NCI-H446 treated with DMSO at 0.1 percent for 48 hours (cell line): ENCODE results near the gene TF.
A peak's percentile ranks its signal among the peaks of the same experiment; 100 is the strongest.
"Not testable (repeated sequence)": the region's sequence is repeated elsewhere in the genome, so short reads cannot be mapped to it uniquely, and the experiment has no call there.

Experiments used
- DNase-seq: peaks from one replicate; lab custom pipeline; 2025; lab: John Stamatoyannopoulos, UW

TF gene

GRCh38 chr3:133765256-133765655 is 19.1 kb downstream of the TF start:
- no peak for DNase-seq

GRCh38 chr3:133767607-133768006 is 21.4 kb downstream of the TF start:
- DNase-seq, result no peak

- DNase-seq, result no peak
Measured at GRCh38 chr3:133769536-133769935, 23.3 kb downstream of the TF start.

GRCh38 chr3:133773732-133774131 is 27.5 kb downstream of the TF start:
- DNase-seq, result no peak

- DNase-seq, result no peak
Measured at GRCh38 chr3:133775309-133775708, 29.1 kb downstream of the TF start.

- DNase-seq, result no peak
Measured at GRCh38 chr3:133775835-133776234, 29.6 kb downstream of the TF start.

- DNase-seq, result no peak
Measured at GRCh38 chr3:133776794-133777438, 30.7 kb downstream of the TF start.

GRCh38 chr3:133777807-133778568 is 31.8 kb downstream of the TF start:
- DNase-seq, result no peak

GRCh38 chr3:133779626-133780203 is 33.5 kb downstream of the TF start:
- no peak for DNase-seq

- not testable (repeated sequence) for DNase-seq
Measured at GRCh38 chr3:133780756-133781155, 34.6 kb downstream of the TF start.

GRCh38 chr3:133781570-133781969 is 35.4 kb downstream of the TF start:
- DNase-seq, result no peak

- no peak for DNase-seq
Measured at GRCh38 chr3:133782454-133782853, 36.3 kb downstream of the TF start.

GRCh38 chr3:133783762-133784161 is 37.6 kb downstream of the TF start:
- DNase-seq, result no peak

- no peak for DNase-seq
Measured at GRCh38 chr3:133788024-133788423, 41.8 kb downstream of the TF start.

GRCh38 chr3:133792171-133792763 is 46.1 kb downstream of the TF start:
- no peak for DNase-seq

GRCh38 chr3:133797396-133798105 is 51.4 kb downstream of the TF start:
- no peak for DNase-seq

GRCh38 chr3:133799794-133800585 is 53.8 kb downstream of the TF start:
- DNase-seq, result no peak

- DNase-seq, result no peak
Measured at GRCh38 chr3:133803469-133803868, 57.3 kb downstream of the TF start.

GRCh38 chr3:133804896-133805295 is 58.7 kb downstream of the TF start:
- no peak for DNase-seq

GRCh38 chr3:133805384-133805701 is 59.1 kb downstream of the TF start:
- no peak for DNase-seq

GRCh38 chr3:133805702-133806475 is 59.7 kb downstream of the TF start, which contains the start of gene SRPRB:
Gene SRPRB, plus strand, starts transcription at chr3:133805815. Its CDS starts 34 bp downstream, at chr3:133805849.
- DNase-seq, result peak; percentile 86
